OCI-LY1 (cell line): ENCODE data around the gene ESF1.

Experiments
- H2AFZ ChIP-seq: fragments of 200-600 bp; sonication (generic), shearing (Covaris generic); 2 replicates; pipeline ENCODE4 v1.6.0; 2014; ENCODE audit warnings: antibody characterized with exemption, mild to moderate bottlenecking, low read length
- H3F3A ChIP-seq: fragments of 200-600 bp; sonication (generic), shearing (Covaris generic); 2 replicates; pipeline ENCODE4 v1.6.0; 2014; ENCODE audit warnings: mild to moderate bottlenecking, antibody characterized with exemption, low read length, moderate library complexity; ENCODE audit not compliant: insufficient read depth
- H3K27ac ChIP-seq: fragments of 200-600 bp; sonication (generic); 2 replicates; pipeline ENCODE4 v1.5.1; 2014; ENCODE audit warnings: low read length, mixed run types, mild to moderate bottlenecking, low read depth; ENCODE audit not compliant: poor library complexity, severe bottlenecking
- H3K27me3 ChIP-seq: fragments of 200-600 bp; sonication (generic); 2 replicates; pipeline ENCODE4 v1.6.0; 2014; ENCODE audit warnings: antibody characterized with exemption, mild to moderate bottlenecking, low read length, moderate library complexity; ENCODE audit not compliant: insufficient read depth
- H3K36me3 ChIP-seq: fragments of 200-600 bp; sonication (generic); 2 replicates; pipeline ENCODE4 v1.6.1; 2014; ENCODE audit warnings: mild to moderate bottlenecking, antibody characterized with exemption, low read length, moderate library complexity, mixed read lengths; ENCODE audit not compliant: insufficient read depth
- H3K4me1 ChIP-seq: fragments of 200-600 bp; sonication (generic); 2 replicates; pipeline ENCODE4 v1.5.1; 2014; ENCODE audit warnings: mild to moderate bottlenecking, low read length, moderate library complexity; ENCODE audit not compliant: insufficient read depth, severe bottlenecking
- H3K4me2 ChIP-seq: fragments of 200-600 bp; sonication (generic), shearing (Covaris generic); 2 replicates; pipeline ENCODE4 v1.6.1; 2014; ENCODE audit warnings: low read length
- H3K4me3 ChIP-seq: fragments of 200-600 bp; sonication (generic); 2 replicates; pipeline ENCODE4 v1.5.1; 2014; ENCODE audit warnings: low read length, low read depth, mild to moderate bottlenecking, mixed read lengths; ENCODE audit not compliant: poor library complexity, severe bottlenecking
- H3K79me2 ChIP-seq: fragments of 200-600 bp; shearing (Covaris generic); 2 replicates; pipeline ENCODE4 v1.6.1; 2016; ENCODE audit warnings: mixed run types, low read length, mixed read lengths; ENCODE audit not compliant: insufficient read depth
- H3K9ac ChIP-seq: fragments of 200-600 bp; sonication (generic), shearing (Covaris generic); 2 replicates; pipeline ENCODE4 v1.6.1; 2014; ENCODE audit warnings: mild to moderate bottlenecking, low read length, mixed read lengths
- H3K9me2 ChIP-seq: fragments of 200-600 bp; sonication (generic), shearing (Covaris generic); 2 replicates; pipeline ENCODE4 v1.6.1; 2014; ENCODE audit warnings: low read depth, mild to moderate bottlenecking, low read length, mixed read lengths
- H3K9me3 ChIP-seq: fragments of 200-600 bp; shearing (Covaris generic); 2 replicates; pipeline ENCODE4 v1.6.1; 2014; ENCODE audit warnings: low read length, mixed read lengths
- H4K20me1 ChIP-seq: fragments of 200-600 bp; sonication (generic), shearing (Covaris generic); 2 replicates; pipeline ENCODE4 v1.6.0; 2016; ENCODE audit warnings: mild to moderate bottlenecking, low read length; ENCODE audit not compliant: insufficient read depth
- CTCF ChIP-seq: fragments of 200-600 bp; sonication (generic), shearing (Covaris generic); IDR thresholded peaks from 2 replicates; pipeline ENCODE4 v1.5.1; 2017; ENCODE audit warnings: mild to moderate bottlenecking, antibody characterized with exemption, low read length, moderate library complexity, mixed read lengths
- EZH2 ChIP-seq: fragments of 200-600 bp; sonication (generic), shearing (Covaris generic); IDR thresholded peaks from 2 replicates; pipeline ENCODE4 v1.8.0; 2017; ENCODE audit warnings: borderline replicate concordance, mixed run types, mild to moderate bottlenecking, antibody characterized with exemption, low read length, moderate library complexity, mixed read lengths

ESF1 gene

GRCh38 chr20:13690943-13691342, 93.8 kb downstream of the ESF1 start:
- no peak overlapping the region for H3K27ac ChIP-seq
- no peak overlapping the region for H3K4me3 ChIP-seq
- no peaks in the 10 kb centered on the region for H3K9me3 ChIP-seq
- no peaks in the 10 kb centered on the region for H3K27me3 ChIP-seq
- TF ChIP-seq CTCF (no peak), EZH2 (no peak)
- H3K4me1 ChIP-seq, result no peaks in the 10 kb centered on the region
- H3K4me2 ChIP-seq, result no peak overlapping the region
- H3F3A ChIP-seq, result no peaks in the 10 kb centered on the region
- no peaks in the 10 kb centered on the region for H3K36me3 ChIP-seq
- no peak overlapping the region for H2AFZ ChIP-seq
- H3K9ac ChIP-seq, result no peak overlapping the region
- H4K20me1 ChIP-seq, result no peaks in the 10 kb centered on the region
- H3K79me2 ChIP-seq, result no peaks in the 10 kb centered on the region
- H3K9me2 ChIP-seq, result no peaks in the 10 kb centered on the region

GRCh38 chr20:13687815-13688214, 96.9 kb downstream of the ESF1 start:
- Histone ChIP-seq H3K9me2 (no peaks in the 10 kb centered on the region), H3K4me3 (no peak overlapping the region), H2AFZ (no peak overlapping the region), H3K27me3 (no peaks in the 10 kb centered on the region), H3K27ac (no peak overlapping the region), H3K9ac (no peak overlapping the region), H4K20me1 (no peaks in the 10 kb centered on the region), H3K79me2 (no peaks in the 10 kb centered on the region), H3F3A (no peaks in the 10 kb centered on the region), H3K4me2 (no peak overlapping the region), H3K9me3 (no peaks in the 10 kb centered on the region), H3K36me3 (no peaks in the 10 kb centered on the region), H3K4me1 (no peaks in the 10 kb centered on the region)
- TF ChIP-seq EZH2, result no peak
- TF ChIP-seq CTCF, result no peak

GRCh38 chr20:13685623-13686022, 99.1 kb downstream of the ESF1 start:
- Histone ChIP-seq H3K27ac (no peak overlapping the region), H3K79me2 (no peaks in the 10 kb centered on the region), H3K9me2 (no peaks in the 10 kb centered on the region), H3K9ac (no peak overlapping the region), H3K4me1 (no peaks in the 10 kb centered on the region), H3K27me3 (no peaks in the 10 kb centered on the region), H2AFZ (no peak overlapping the region), H3K9me3 (no peaks in the 10 kb centered on the region), H3F3A (no peaks in the 10 kb centered on the region), H3K36me3 (no peaks in the 10 kb centered on the region), H3K4me2 (no peak overlapping the region), H4K20me1 (no peaks in the 10 kb centered on the region), H3K4me3 (no peak overlapping the region)
- TF ChIP-seq CTCF, result no peak
- no peak for TF ChIP-seq EZH2
